ENCODE data around the gene TUBG2. TPM values are rescaled to one million over a fixed set of nuclear protein-coding genes. Genes with fewer than 3 reads are reported as not detected.
A peak's percentile ranks its signal among the peaks of the same experiment; 100 is the strongest.

TUBG2 gene
- total RNA-seq, 1 experiment from 2014 or later = 20.4 TPM

GRCh38 chr17:42655528-42655927, 3.6 kb upstream of the TUBG2 start:
- H2AFZ ChIP-seq (ENCODE audit: low read length) = no peak overlapping the region
- DNase-seq = no peak
- H3K4me1 Mint-ChIP-seq = peaks cover 15 to 24% of the 10 kb centered on the region in 2 experiments

More at GRCh38 chr17:42655528-42655927, 3.6 kb upstream of the TUBG2 start:
- peak overlapping the region in 1 of 3 experiments; percentile 7; a peak in 1 of 7 replicates for H3K27ac Mint-ChIP-seq
- peaks cover 0 to 6% of the 10 kb centered on the region in 2 experiments; a peak in 2 of 5 replicates for H3K9me3 Mint-ChIP-seq
- H2BK12ac ChIP-seq (ENCODE audit: insufficient read length, low read depth, low read length) = no peak overlapping the region
- no peak overlapping the region for H2BK5ac ChIP-seq (ENCODE audit: insufficient read length, low read length)
- H2BK120ac ChIP-seq (ENCODE audit: low read depth, low read length, poor library complexity, severe bottlenecking) = no peak overlapping the region
- peaks cover 2 to 8% (median 3%) of the 10 kb centered on the region in 3 experiments; a peak in 5 of 7 replicates for H3K36me3 Mint-ChIP-seq (ENCODE audit: insufficient read depth in 1 of 3, low read depth in 3 of 3)
- no peaks in the 10 kb centered on the region for H4K20me1 ChIP-seq (ENCODE audit: control insufficient read depth, insufficient read depth, insufficient read length)
- no peak overlapping the region for H2BK15ac ChIP-seq (ENCODE audit: low read depth, low read length)
- WGBS (ENCODE audit: extremely low coverage, insufficient read length, low lambda C conversion rate) = no CpG with 5 or more reads among the region's 2 CpGs
- no peak overlapping the region for H3T11ph ChIP-seq (ENCODE audit: low read length)
- no peaks in the 10 kb centered on the region for H3K27me3 ChIP-seq (ENCODE audit: insufficient read depth, low read length)
- no peak overlapping the region for H4K91ac ChIP-seq (ENCODE audit: insufficient read length, low read depth, low read length)
- H3K27me3 Mint-ChIP-seq (ENCODE audit: low read depth) = peaks cover 6% of the 10 kb centered on the region
- no peaks in the 10 kb centered on the region for H3K9me3 ChIP-seq (ENCODE audit: control insufficient read depth, low read depth, low read length)
- no peak overlapping the region for H3K4me3 Mint-ChIP-seq
- no peak overlapping the region for H3K14ac ChIP-seq (ENCODE audit: insufficient read depth, low read length)
- H4K8ac ChIP-seq (replicated peaks; ENCODE audit: insufficient read length, low read depth, low read length) = no peak overlapping the region
- no peak overlapping the region for H3K56ac ChIP-seq (ENCODE audit: insufficient read length, low read depth, low read length)
- no peak overlapping the region for H3K27ac ChIP-seq (ENCODE audit: insufficient read length, low read depth, low read length)
- H3K79me2 ChIP-seq (ENCODE audit: insufficient read depth, low read length) = no peaks in the 10 kb centered on the region
- no peak overlapping the region for H2AK5ac ChIP-seq (ENCODE audit: insufficient read length, low read length)
- no peak overlapping the region for H3K4ac ChIP-seq (ENCODE audit: low read depth, low read length)
- H3K23me2 ChIP-seq (ENCODE audit: insufficient read length, low read depth, low read length, poor library complexity, severe bottlenecking) = peaks cover 10% of the 10 kb centered on the region
- no peak overlapping the region for H4K5ac ChIP-seq (ENCODE audit: insufficient read length, low read depth, low read length)
- H3K9ac ChIP-seq (ENCODE audit: extremely low read depth, insufficient read length, low read length) = no peak overlapping the region
- H3K23ac ChIP-seq (ENCODE audit: insufficient read length, low read depth, low read length) = no peak overlapping the region
- no peak for TF ChIP-seq CTCF (conservative IDR thresholded peaks at IDR 0.05)
- H2BK20ac ChIP-seq (ENCODE audit: low read depth, low read length, poor library complexity, severe bottlenecking) = no peak overlapping the region
- H3K79me1 ChIP-seq (ENCODE audit: insufficient read depth, low read depth, low read length, poor library complexity, severe bottlenecking) = no peaks in the 10 kb centered on the region
- H3K18ac ChIP-seq (ENCODE audit: insufficient read length, low read depth, low read length) = no peak overlapping the region
- H3K4me1 ChIP-seq (ENCODE audit: insufficient read depth, low read length) = no peaks in the 10 kb centered on the region; the same call in 1 of the 2 replicates
- no peak overlapping the region for H3K4me2 ChIP-seq (ENCODE audit: insufficient read depth, insufficient read length, low read length)

All from H9 (cell line).